H1 (cell line): ENCODE data around the gene THBS1. TPM values are rescaled to one million over a fixed set of nuclear protein-coding genes. Genes with fewer than 3 reads are reported as not detected.

ENCODE experiments used
- CTCF ChIA-PET: fragments of 300-600 bp; sonication (Branson Sonifier 250); formaldehyde crosslinking; loops from one replicate; lab custom pipeline; 2021; ENCODE audit not compliant: partially characterized antibody; lab: Charles Lee
- POLR2A ChIA-PET: fragments of 300-600 bp; sonication (Branson Sonifier 250); formaldehyde crosslinking; loops from one replicate; lab custom pipeline; 2021; ENCODE audit warnings: inconsistent platforms; ENCODE audit not compliant: partially characterized antibody; lab: Charles Lee
- DNase-seq, 2 experiments: peaks; one replicate each; pipeline versions ENCODE4 v3.0.0 to v3.0.0-alpha.2; 2010 to 2022; ENCODE audit warnings: low spot score in 2 of 2, low read depth in 1 of 2, mixed read lengths in 1 of 2
- FAIRE-seq: peaks from 2 replicates; lab custom pipeline; 2011; peaks lifted over from hg19 to GRCh38; lab: Jason Lieb, UNC
- H2AFZ ChIP-seq: 2 replicates; pipeline ENCODE4 v1.8.1; 2012; ENCODE audit warnings: low read length, inconsistent platforms
- H2AK5ac ChIP-seq: 2 replicates; pipeline ENCODE4 v1.6.1; 2013; ENCODE audit warnings: low read depth, low read length
- H2BK120ac ChIP-seq: replicated peaks from 2 replicates; pipeline ENCODE3; 2013; ENCODE audit warnings: low read depth, low read length, inconsistent platforms
- H2BK12ac ChIP-seq: 2 replicates; pipeline ENCODE4 v1.6.1; 2013; ENCODE audit warnings: low read depth, low read length
- H2BK15ac ChIP-seq: 2 replicates; pipeline ENCODE4 v1.6.1; 2013; ENCODE audit warnings: low read length
- H2BK20ac ChIP-seq: 2 replicates; pipeline ENCODE4 v1.6.1; 2013; ENCODE audit warnings: low read length
- H2BK5ac ChIP-seq: 2 replicates; pipeline ENCODE4 v1.6.1; 2013; ENCODE audit warnings: low read depth, low read length
- H3K14ac ChIP-seq: 2 replicates; pipeline ENCODE4 v1.6.1; 2013; ENCODE audit warnings: inconsistent platforms; ENCODE audit not compliant: insufficient read length
- H3K18ac ChIP-seq: 2 replicates; pipeline ENCODE4 v1.6.1; 2013; ENCODE audit warnings: low read length; ENCODE audit errors: extremely low read depth
- H3K23ac ChIP-seq: 2 replicates; pipeline ENCODE4 v1.6.1; 2013; ENCODE audit warnings: inconsistent platforms; ENCODE audit not compliant: insufficient read length
- H3K23me2 ChIP-seq: 2 replicates; pipeline ENCODE4 v1.6.1; 2013; ENCODE audit warnings: low read depth, low read length
- H3K27ac ChIP-seq: 2 replicates; pipeline ENCODE4 v1.6.1; 2011; ENCODE audit warnings: low read depth, low read length, inconsistent platforms
- H3K27me3 ChIP-seq, 4 experiments: replicated peaks in 1 of 4; 1 replicate in 1 of 4; 2 replicates in 3 of 4; pipeline versions ENCODE4 v1.6.1 to v1.8.1; 2011 to 2013; ENCODE audit warnings: low read length in 3 of 4, mild to moderate bottlenecking in 3 of 4, inconsistent platforms in 2 of 4, mixed read lengths in 2 of 4, moderate library complexity in 1 of 4; ENCODE audit not compliant: control insufficient read depth in 3 of 4, insufficient read depth in 3 of 4; ENCODE audit errors: extremely low read depth in 1 of 4
- H3K36me3 ChIP-seq, 4 experiments: 2 replicates each; pipeline versions ENCODE4 v1.6.1 to v1.8.1; 2011 to 2013; ENCODE audit warnings: mild to moderate bottlenecking in 4 of 4, low read length in 3 of 4, moderate library complexity in 2 of 4, control low read depth in 1 of 4, inconsistent platforms in 1 of 4; ENCODE audit not compliant: insufficient read depth in 4 of 4, control insufficient read depth in 2 of 4
- H3K4ac ChIP-seq: replicated peaks from 2 replicates; pipeline ENCODE3; 2013; ENCODE audit warnings: low read length, low read depth, mixed read lengths, inconsistent platforms; ENCODE audit not compliant: insufficient read length
- H3K4me1 ChIP-seq, 4 experiments: replicated peaks in 1 of 4; 1 replicate in 1 of 4; 2 replicates in 3 of 4; pipeline versions ENCODE4 v1.6.1 to v1.8.1; 2011 to 2013; ENCODE audit warnings: low read length in 3 of 4, inconsistent platforms in 2 of 4, mixed read lengths in 1 of 4; ENCODE audit not compliant: insufficient read depth in 4 of 4, control insufficient read depth in 3 of 4
- H3K4me2 ChIP-seq, 2 experiments: 2 replicates each; pipeline versions ENCODE4 v1.6.1 to v1.8.1; 2011 to 2013; ENCODE audit warnings: low read depth in 2 of 2, low read length in 2 of 2, control low read depth in 1 of 2, inconsistent platforms in 1 of 2, mild to moderate bottlenecking in 1 of 2; ENCODE audit not compliant: insufficient read depth in 1 of 2
- H3K4me3 ChIP-seq, 4 experiments: fragments of 200-600, 300-600 bp in 1 of 4; sonication (generic), shearing (Covaris generic), sonication (Bioruptor Twin) in 1 of 4; 2 replicates each; pipeline versions ENCODE4 v1.5.1 to v1.8.1; 2011 to 2016; ENCODE audit warnings: low read length in 4 of 4, low read depth in 3 of 4, control low read depth in 2 of 4, inconsistent platforms in 2 of 4, mild to moderate bottlenecking in 2 of 4, mixed read lengths in 1 of 4, moderate library complexity in 1 of 4; ENCODE audit not compliant: insufficient read depth in 2 of 4; ENCODE audit errors: extremely low read depth in 1 of 4
- H3K56ac ChIP-seq: replicated peaks from 2 replicates; pipeline ENCODE3; 2013; ENCODE audit warnings: low read depth, mild to moderate bottlenecking, mixed read lengths, low read length, inconsistent platforms; ENCODE audit not compliant: insufficient read length
- H3K79me1 ChIP-seq: 2 replicates; pipeline ENCODE4 v1.6.1; 2013; ENCODE audit warnings: low read depth, low read length, control low read depth
- H3K79me2 ChIP-seq, 2 experiments: 2 replicates each; pipeline versions ENCODE4 v1.6.1 to v1.8.1; 2012 to 2013; ENCODE audit warnings: low read length in 2 of 2, mild to moderate bottlenecking in 2 of 2, inconsistent platforms in 1 of 2; ENCODE audit not compliant: insufficient read depth in 2 of 2, control insufficient read depth in 1 of 2
- H3K9ac ChIP-seq, 4 experiments: replicated peaks in 1 of 4; 1 replicate in 1 of 4; 2 replicates in 3 of 4; pipeline versions ENCODE4 v1.6.1 to v1.8.1; 2011 to 2013; ENCODE audit warnings: low read depth in 3 of 4, low read length in 3 of 4, control low read depth in 2 of 4, mild to moderate bottlenecking in 2 of 4, moderate library complexity in 2 of 4, inconsistent platforms in 1 of 4; ENCODE audit errors: extremely low read depth in 1 of 4
- H3K9me3 ChIP-seq, 2 experiments: 2 replicates each; pipeline versions ENCODE4 v1.6.1 to v1.8.1; 2012 to 2013; ENCODE audit warnings: mild to moderate bottlenecking in 2 of 2, moderate library complexity in 2 of 2, control low read depth in 1 of 2, inconsistent platforms in 1 of 2, low read depth in 1 of 2, low read length in 1 of 2, mixed read lengths in 1 of 2; ENCODE audit not compliant: insufficient read depth in 2 of 2
- H4K20me1 ChIP-seq, 2 experiments: replicated peaks in 1 of 2; 2 replicates each; pipeline versions ENCODE3 to v1.8.1; 2011 to 2013; ENCODE audit warnings: inconsistent platforms in 2 of 2, low read length in 2 of 2, mild to moderate bottlenecking in 1 of 2; ENCODE audit not compliant: insufficient read depth in 2 of 2, control insufficient read depth in 1 of 2
- H4K5ac ChIP-seq: 2 replicates; pipeline ENCODE4 v1.6.1; 2013; ENCODE audit warnings: low read length, low read depth, mixed read lengths, inconsistent platforms; ENCODE audit not compliant: insufficient read length
- H4K8ac ChIP-seq: 2 replicates; pipeline ENCODE4 v1.8.0; 2013; ENCODE audit warnings: mild to moderate bottlenecking, moderate library complexity, low read length, inconsistent platforms; ENCODE audit not compliant: insufficient read depth; ENCODE audit errors: extremely low read depth
- H4K91ac ChIP-seq: replicated peaks from 2 replicates; pipeline ENCODE3; 2013; ENCODE audit warnings: low read length, mixed read lengths, inconsistent platforms; ENCODE audit not compliant: insufficient read length
- BRCA1 ChIP-seq: IDR thresholded peaks from 2 replicates; pipeline ENCODE4 v1.6.1; 2012; ENCODE audit warnings: low read depth, low read length, improper control_type of control experiment
- CHD2 ChIP-seq: IDR thresholded peaks from 2 replicates; pipeline ENCODE4 v1.6.1; 2012; ENCODE audit warnings: low read length, improper control_type of control experiment
- KDM1A ChIP-seq: fragments of 200-600, 300-600 bp; sonication (generic); IDR thresholded peaks from 2 replicates; pipeline ENCODE4 v1.7.1; 2016; ENCODE audit warnings: mild to moderate bottlenecking, low read length, borderline replicate concordance
- MAX ChIP-seq: IDR thresholded peaks from 2 replicates; pipeline ENCODE4 v1.6.1; 2012; ENCODE audit warnings: inconsistent platforms
- PHF8 ChIP-seq: fragments of 200-600 bp; sonication (generic); conservative IDR thresholded peaks from 2 replicates; pipeline ENCODE4 v1.7.1; 2012; ENCODE audit warnings: low read depth, mild to moderate bottlenecking, inconsistent platforms, low read length, moderate library complexity
- TAF7 ChIP-seq: optimal IDR thresholded peaks from 2 replicates; pipeline ENCODE3; 2011; ENCODE audit warnings: low read depth, mild to moderate bottlenecking, inconsistent platforms, low read length, moderate library complexity, borderline replicate concordance
- TBP ChIP-seq: IDR thresholded peaks from 2 replicates; pipeline ENCODE4 v1.6.1; 2011; ENCODE audit warnings: low read depth, low read length, improper control_type of control experiment
- ZNF274 ChIP-seq: IDR thresholded peaks from 2 replicates; pipeline ENCODE4 v1.7.0; 2012; ENCODE audit warnings: low read length, borderline replicate concordance; ENCODE audit errors: extremely low read depth
- WGBS, 2 experiments: shearing (Covaris generic) in 1 of 2; methylation state at CpG; one replicate each; pipeline versions ENCODE4 v1.1.6 to v1.1.7; 2013 to 2015; ENCODE audit warnings: low lambda C conversion rate in 2 of 2, mixed read lengths in 2 of 2, inconsistent platforms in 1 of 2, low coverage in 1 of 2, missing lambda C conversion rate in 1 of 2; ENCODE audit not compliant: insufficient replicate concordance in 2 of 2, insufficient coverage in 1 of 2, insufficient read length in 1 of 2; ENCODE audit errors: extremely low coverage in 1 of 2, missing lambda C conversion rate in 1 of 2; 5-methylcytosine and 5-hydroxymethylcytosine counted together
- long read RNA-seq, 2 experiments: library from RNA in 1 of 2; library from capped mRNA in 1 of 2; stranded (forward); transcript quantifications; one replicate each; pipeline ENCODE4 v2.0.0, GENCODE V29; 2021; ENCODE audit warnings: inconsistent platforms in 1 of 2
- polyA minus RNA-seq, 3 experiments: library from RNA; depleted of rRNA, polyadenylated mRNA; stranded (reverse); fragments of >200 nt; gene quantifications; 1 replicate in 2 of 3; 2 replicates in 1 of 3; pipeline ENCODE4 v1.2.3, GENCODE V29; 2011
- polyA plus RNA-seq, 7 experiments: library from polyadenylated mRNA; depleted of rRNA in 3 of 7; stranded (reverse) in 5 of 7; unstranded in 2 of 7; fragments of >200 nt in 5 of 7; fragments of 200-250 nt in 2 of 7; gene quantifications; 1 replicate in 5 of 7; 2 replicates in 1 of 7; 4 replicates in 1 of 7; pipeline versions ENCODE4 v1.2.1 to v1.2.3, GENCODE V29; 2011 to 2013; ENCODE audit warnings: missing spikeins in 2 of 7, mixed read lengths in 2 of 7
- total RNA-seq: library from RNA; stranded (reverse); fragmentation: NEBNext Ultra II Directional; extraction: Animal tissue kit (Norgen Biotek cat#: 25700); gene quantifications from 2 replicates; pipeline ENCODE4 v1.2.1, GENCODE V29; 2021

Gene THBS1
- total RNA-seq = 63.3 and 66.7 TPM in 2 replicates
- polyA plus RNA-seq (2011; rRNA removed) = 10.3 and 21.7 TPM in 2 replicates
- 10.6 TPM for polyA plus RNA-seq (2011; cell fraction: cytosol; rRNA removed)
- 92.0 TPM for polyA plus RNA-seq (2011; cell fraction: nucleus; rRNA removed)
- polyA plus RNA-seq (2012, experiment 1 of 2) = 14.3 to 28.9 TPM (median 22.0 TPM) in 4 replicates
- polyA plus RNA-seq (2012, experiment 2 of 2) = 1.6 TPM
- 19.2 TPM for polyA plus RNA-seq (2013, experiment 1 of 2)
- 20.2 TPM for polyA plus RNA-seq (2013, experiment 2 of 2)
- polyA minus RNA-seq (2011; rRNA and poly(A)+ RNA removed) = 87.9 and 131 TPM in 2 replicates
- polyA minus RNA-seq (2011; cell fraction: cytosol; rRNA and poly(A)+ RNA removed) = 100 TPM
- polyA minus RNA-seq (2011; cell fraction: nucleus; rRNA and poly(A)+ RNA removed) = 293 TPM
- long read RNA-seq, experiment 1, full-length matches to known transcripts = 1 of 14 reads
- long read RNA-seq, experiment 1, partial matches to known transcripts = 8 of 14 reads
- long read RNA-seq, experiment 1, other reads (novel, unspliced or antisense) = 5 of 14 reads
- long read RNA-seq, experiment 2 = 0 reads

- H3K56ac ChIP-seq = peak within 1 kb of the TSS; percentile 24
- peak within 1 kb of the TSS; percentile 83 for H2BK5ac ChIP-seq
- H3K27ac ChIP-seq = peak within 1 kb of the TSS; percentile 87
- no peak within 1 kb of the TSS for H3K23ac ChIP-seq
- no peak within 1 kb of the TSS; the same call in 1 of the 2 replicates for H2AK5ac ChIP-seq
- H4K91ac ChIP-seq = peak within 1 kb of the TSS; percentile 77
- WGBS, 2 experiments = 1% methylated on average over 57 of the region's 74 CpGs; no CpG with 5 or more reads in 1 of the 2 experiments
- H3K18ac ChIP-seq = peak within 1 kb of the TSS; percentile 92; the same call in 1 of the 2 replicates
- H4K20me1 ChIP-seq = peaks cover 0 to 2% of the 10 kb centered on the region in 2 experiments
- peaks cover 9 to 24% (median 11%) of the 10 kb centered on the region in 4 experiments for H3K4me1 ChIP-seq
- H3K79me2 ChIP-seq = peaks cover 0 to 20% of the 10 kb centered on the region in 2 experiments; a peak in 2 of 4 replicates
- peak within 1 kb of the TSS; percentile 88 for H4K5ac ChIP-seq
- peak within 1 kb of the TSS; percentile 58 to 81 (median 79) for H3K4me3 ChIP-seq
- H3K79me1 ChIP-seq = 0 out of 2 replicates have a peak, but pooled peaks cover 3% of the 10 kb centered on the region
- H3K27me3 ChIP-seq = peaks cover 0 to 5% (median 0%) of the 10 kb centered on the region in 4 experiments; a peak in 2 of 7 replicates
- peaks cover 10% of the 10 kb centered on the region for H3K23me2 ChIP-seq
- peak within 1 kb of the TSS; percentile 73; the same call in 1 of the 2 replicates for H2BK20ac ChIP-seq
- no peak within 1 kb of the TSS for H3K14ac ChIP-seq
- no peak for FAIRE-seq
- no peaks in the 10 kb centered on the region for H3K9me3 ChIP-seq
- DNase-seq = peak; percentile 88 to 99
- H2BK120ac ChIP-seq = no peak within 1 kb of the TSS
- peaks cover 16 to 32% (median 24%) of the 10 kb centered on the region in 4 experiments for H3K36me3 ChIP-seq
- H2BK15ac ChIP-seq = no peak within 1 kb of the TSS
- peak within 1 kb of the TSS; percentile 63 to 94 (median 81) for H3K9ac ChIP-seq
- H3K4me2 ChIP-seq = peak within 1 kb of the TSS; percentile 70 to 91
- peak within 1 kb of the TSS; percentile 41; the same call in 1 of the 2 replicates for H2AFZ ChIP-seq
- peak within 1 kb of the TSS; percentile 97 for H4K8ac ChIP-seq
- H2BK12ac ChIP-seq = peak within 1 kb of the TSS; percentile 78
- CTCF ChIA-PET = interaction anchor here (0.8 to 3.5 kb wide), 36 partner anchors 10 to 875 kb away, joined by 3 to 18 read pairs (median 4); no protein-coding TSS in a partner anchor
- POLR2A ChIA-PET = interaction anchor here (0.7 to 6.3 kb wide), 89 partner anchors 10 to 878 kb away, joined by 3 to 117 read pairs (median 4); partner anchors contain the start of gene FSIP1
- H3K4ac ChIP-seq = no peak within 1 kb of the TSS
- TF ChIP-seq ZNF274 (no peak), TBP (peak; percentile 99), KDM1A (no peak), TAF7 (peak; percentile 98), MAX (peak; percentile 17; the same call in 1 of the 2 replicates), CHD2 (0 out of 2 replicates have a peak, but pooled peaks have one; percentile 47), BRCA1 (no peak), PHF8 (peak; percentile 87)
These were observed at the start of gene THBS1 for GRCh38 chr15:39580485-39581241. Gene THBS1, plus strand, starts transcription at chr15:39581079. Its CDS starts 779 bp downstream, at chr15:39581858.
